ENCODE measurements around the gene LENG8. TPM values are rescaled to one million over a fixed set of nuclear protein-coding genes. Genes with fewer than 3 reads are reported as not detected.
A peak's percentile ranks its signal among the peaks of the same experiment; 100 is the strongest.
"Not testable (repeated sequence)": the region's sequence is repeated elsewhere in the genome, so short reads cannot be mapped to it uniquely, and the experiment has no call there.

The LENG8 gene
- total and polyA plus RNA-seq, 9 donors, result 28.7 to 155 (median 104) TPM

GRCh38 chr19:54439174-54439851, 9.7 kb upstream of the LENG8 start:
- Histone ChIP-seq H3K9me3 (replicated peaks; ENCODE audit: control insufficient read depth, low read depth, low read length) (no peaks in the 10 kb centered on the region), H3K36me3 (ENCODE audit: control insufficient read depth, insufficient read depth, low read length) (peaks cover 5% of the 10 kb centered on the region), H3K4me1 (ENCODE audit: control insufficient read depth, insufficient read depth, low read length) (peaks cover 27% of the 10 kb centered on the region), H3K4me3 (ENCODE audit: low read length) (no peak overlapping the region), H3K27me3 (ENCODE audit: control insufficient read depth, insufficient read depth, low read length) (peaks cover under 1% of the 10 kb centered on the region), H3K27ac (ENCODE audit: low read length) (no peak overlapping the region)
- no peak for DNase-seq
- WGBS (ENCODE audit: insufficient coverage), result 56% methylated on average over 10 of the region's 15 CpGs

GRCh38 chr19:54440641-54441040, 8.4 kb upstream of the LENG8 start:
- Histone ChIP-seq H3K9me3 (replicated peaks; ENCODE audit: control insufficient read depth, low read depth, low read length) (no peaks in the 10 kb centered on the region), H3K27ac (ENCODE audit: low read length) (no peak overlapping the region), H3K4me1 (ENCODE audit: control insufficient read depth, insufficient read depth, low read length) (peaks cover 20% of the 10 kb centered on the region), H3K27me3 (ENCODE audit: control insufficient read depth, insufficient read depth, low read length) (no peaks in the 10 kb centered on the region), H3K36me3 (ENCODE audit: control insufficient read depth, insufficient read depth, low read length) (peaks cover 12% of the 10 kb centered on the region), H3K4me3 (ENCODE audit: low read length) (no peak overlapping the region)
- no peak for DNase-seq
- 66% methylated on average over 4 of the region's 5 CpGs for WGBS (ENCODE audit: insufficient coverage)

GRCh38 chr19:54444737-54445136, 4.3 kb upstream of the LENG8 start:
- Histone ChIP-seq H3K4me1 (ENCODE audit: control insufficient read depth, insufficient read depth, low read length) (peaks cover 9% of the 10 kb centered on the region), H3K36me3 (ENCODE audit: control insufficient read depth, insufficient read depth, low read length) (peaks cover 10% of the 10 kb centered on the region), H3K4me3 (ENCODE audit: low read length) (no peak overlapping the region), H3K27ac (ENCODE audit: low read length) (no peak overlapping the region), H3K27me3 (ENCODE audit: control insufficient read depth, insufficient read depth, low read length) (no peaks in the 10 kb centered on the region), H3K9me3 (replicated peaks; ENCODE audit: control insufficient read depth, low read depth, low read length) (no peaks in the 10 kb centered on the region)
- WGBS (ENCODE audit: insufficient coverage), result 87% methylated on average over 6 of the region's 7 CpGs
- no peak for DNase-seq

- not testable (repeated sequence) for H3K9me3 ChIP-seq (replicated peaks; ENCODE audit: control insufficient read depth, low read depth, low read length); H3K27ac ChIP-seq (ENCODE audit: low read length); DNase-seq; H3K4me3 ChIP-seq (ENCODE audit: low read length); H3K27me3 ChIP-seq (ENCODE audit: control insufficient read depth, insufficient read depth, low read length)
- H3K36me3 ChIP-seq (ENCODE audit: control insufficient read depth, insufficient read depth, low read length), result peaks cover 19% of the 10 kb centered on the region
- peaks cover 23% of the 10 kb centered on the region for H3K4me1 ChIP-seq (ENCODE audit: control insufficient read depth, insufficient read depth, low read length)
- WGBS (ENCODE audit: insufficient coverage), result 94% methylated on average over 9 of the region's 15 CpGs
Observed at GRCh38 chr19:54446349-54446748, 2.6 kb upstream of the LENG8 start.

DNA sequence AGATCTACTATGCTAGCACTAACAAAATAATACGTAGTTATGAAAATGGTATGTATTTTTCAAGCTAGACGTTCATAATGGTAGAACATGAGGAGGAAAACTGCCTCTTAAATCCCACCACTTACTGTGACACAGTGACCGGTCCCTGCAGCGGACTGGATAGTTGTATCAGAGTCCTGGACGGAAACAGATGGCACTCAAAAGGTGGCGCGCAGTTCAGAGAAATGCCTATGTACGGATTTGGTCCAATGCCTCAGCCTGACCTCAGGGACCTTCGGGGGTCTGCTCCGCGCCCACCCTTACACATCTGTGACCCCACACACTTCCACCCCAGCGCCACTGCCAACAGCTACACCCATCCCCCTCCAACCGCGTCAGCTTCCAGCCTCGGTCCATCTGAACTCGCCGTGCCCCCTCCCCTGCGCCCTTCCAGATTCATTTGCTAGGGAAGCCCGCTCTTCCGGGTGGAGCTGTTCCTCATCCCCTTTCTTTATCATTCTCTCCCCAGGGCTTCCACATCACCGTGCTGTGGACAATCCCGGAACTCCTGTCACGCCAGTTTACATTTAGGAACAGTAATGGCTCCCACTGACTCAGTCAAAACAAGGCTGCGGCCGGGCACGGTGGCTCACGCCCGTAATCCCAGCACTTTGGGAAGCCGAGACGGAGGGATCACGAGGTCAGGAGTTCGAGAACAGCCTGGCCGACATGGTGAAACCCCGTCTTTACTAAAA, 792 bp upstream of the LENG8 start:
- Histone ChIP-seq H3K9me3 (replicated peaks; ENCODE audit: control insufficient read depth, low read depth, low read length) (no peaks in the 10 kb centered on the region), H3K4me3 (ENCODE audit: low read length) (peak overlapping the region; percentile 80), H3K4me1 (ENCODE audit: control insufficient read depth, insufficient read depth, low read length) (peaks cover 23% of the 10 kb centered on the region), H3K27me3 (ENCODE audit: control insufficient read depth, insufficient read depth, low read length) (no peaks in the 10 kb centered on the region), H3K36me3 (ENCODE audit: control insufficient read depth, insufficient read depth, low read length) (peaks cover 38% of the 10 kb centered on the region), H3K27ac (ENCODE audit: low read length) (peak overlapping the region; percentile 99)
- WGBS (ENCODE audit: insufficient coverage), result under 1% methylated on average over 32 of the region's 34 CpGs
- peak; percentile 82 for DNase-seq

GRCh38 chr19:54449701-54450069, 686 bp downstream of the LENG8 start:
- under 1% methylated on average over 21 of the region's 21 CpGs for WGBS (ENCODE audit: insufficient coverage)
- peaks cover 23% of the 10 kb centered on the region for H3K4me1 ChIP-seq (ENCODE audit: control insufficient read depth, insufficient read depth, low read length)

GRCh38 chr19:54451331-54451871, 2.4 kb downstream of the LENG8 start:
- H3K4me3 ChIP-seq (ENCODE audit: low read length), result no peak overlapping the region
- peaks cover 23% of the 10 kb centered on the region for H3K4me1 ChIP-seq (ENCODE audit: control insufficient read depth, insufficient read depth, low read length)
- H3K27ac ChIP-seq (ENCODE audit: low read length), result no peak overlapping the region

More at GRCh38 chr19:54449701-54450069, 686 bp downstream of the LENG8 start:
- H3K9me3 ChIP-seq (replicated peaks; ENCODE audit: control insufficient read depth, low read depth, low read length), result no peaks in the 10 kb centered on the region
- H3K27me3 ChIP-seq (ENCODE audit: control insufficient read depth, insufficient read depth, low read length), result no peaks in the 10 kb centered on the region
- H3K36me3 ChIP-seq (ENCODE audit: control insufficient read depth, insufficient read depth, low read length), result peaks cover 51% of the 10 kb centered on the region
- H3K4me3 ChIP-seq (ENCODE audit: low read length), result peak overlapping the region; percentile 80
- H3K27ac ChIP-seq (ENCODE audit: low read length), result peak overlapping the region; percentile 99
- no peak for DNase-seq

GRCh38 chr19:54451997-54452396, 3.0 kb downstream of the LENG8 start:
- no peaks in the 10 kb centered on the region for H3K27me3 ChIP-seq (ENCODE audit: control insufficient read depth, insufficient read depth, low read length)
- H3K4me3 ChIP-seq (ENCODE audit: low read length), result no peak overlapping the region
- no peaks in the 10 kb centered on the region for H3K9me3 ChIP-seq (replicated peaks; ENCODE audit: control insufficient read depth, low read depth, low read length)
- H3K27ac ChIP-seq (ENCODE audit: low read length), result no peak overlapping the region
- H3K36me3 ChIP-seq (ENCODE audit: control insufficient read depth, insufficient read depth, low read length), result peaks cover 65% of the 10 kb centered on the region
- DNase-seq, result no peak
- WGBS (ENCODE audit: insufficient coverage), result 84% methylated on average over 11 of the region's 11 CpGs
- H3K4me1 ChIP-seq (ENCODE audit: control insufficient read depth, insufficient read depth, low read length), result peaks cover 23% of the 10 kb centered on the region

More at GRCh38 chr19:54451331-54451871, 2.4 kb downstream of the LENG8 start:
- peaks cover 60% of the 10 kb centered on the region for H3K36me3 ChIP-seq (ENCODE audit: control insufficient read depth, insufficient read depth, low read length)
- WGBS (ENCODE audit: insufficient coverage), result 63% methylated on average over 6 of the region's 9 CpGs
- no peak for DNase-seq
- no peaks in the 10 kb centered on the region for H3K9me3 ChIP-seq (replicated peaks; ENCODE audit: control insufficient read depth, low read depth, low read length)
- H3K27me3 ChIP-seq (ENCODE audit: control insufficient read depth, insufficient read depth, low read length), result no peaks in the 10 kb centered on the region

DNA sequence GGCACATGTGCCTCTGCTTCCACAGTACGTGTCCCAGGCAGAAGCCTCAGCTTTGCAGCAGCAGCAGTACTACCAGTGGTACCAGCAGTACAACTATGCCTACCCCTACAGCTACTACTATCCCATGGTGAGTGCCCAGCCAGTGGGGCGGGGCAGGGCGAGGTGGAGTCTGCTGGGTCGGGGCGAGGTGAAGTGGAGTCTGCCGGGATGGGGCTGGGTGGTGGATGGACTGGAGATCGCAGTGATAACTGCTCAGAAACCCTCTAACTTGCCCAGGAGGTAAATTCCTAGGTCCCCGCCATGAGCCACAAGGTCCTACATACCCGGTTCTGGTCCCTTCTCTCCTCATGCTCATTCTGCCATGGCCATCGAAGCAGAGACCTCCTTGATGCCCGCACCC, 3.6 kb downstream of the LENG8 start:
- H3K9me3 ChIP-seq (replicated peaks; ENCODE audit: control insufficient read depth, low read depth, low read length), result no peaks in the 10 kb centered on the region
- no peak overlapping the region for H3K4me3 ChIP-seq (ENCODE audit: low read length)
- H3K4me1 ChIP-seq (ENCODE audit: control insufficient read depth, insufficient read depth, low read length), result peaks cover 20% of the 10 kb centered on the region
- 93% methylated on average over 3 of the region's 11 CpGs for WGBS (ENCODE audit: insufficient coverage)
- no peak for DNase-seq
- H3K27me3 ChIP-seq (ENCODE audit: control insufficient read depth, insufficient read depth, low read length), result no peaks in the 10 kb centered on the region
- H3K27ac ChIP-seq (ENCODE audit: low read length), result no peak overlapping the region
- peaks cover 72% of the 10 kb centered on the region for H3K36me3 ChIP-seq (ENCODE audit: control insufficient read depth, insufficient read depth, low read length)

Measured in muscle of leg (tissue), 11 donors.